ENCODE results near the gene CNTN1. TPM values are rescaled to one million over a fixed set of nuclear protein-coding genes. Genes with fewer than 3 reads are reported as not detected.

Gene CNTN1
- total RNA-seq, 1 experiment from 2014 or later: 3.0 TPM

GRCh38 chr12:41014643-41015020 lies 322.4 kb downstream of the CNTN1 start:
- Histone ChIP-seq H3K4me2 (ENCODE audit: low read length) (no peak overlapping the region), H3K9me3 (ENCODE audit: control insufficient read depth in 1 of 2, insufficient read depth in 1 of 2, low read depth in 1 of 2, low read length in 2 of 2) (no peaks in the 10 kb centered on the region), H3K4me1 (ENCODE audit: control insufficient read depth in 1 of 2, insufficient read depth in 2 of 2, low read length in 2 of 2) (no peaks in the 10 kb centered on the region), H3K79me2 (ENCODE audit: insufficient read depth, low read length) (no peaks in the 10 kb centered on the region), H3K27me3 (ENCODE audit: insufficient read depth, low read length) (no peaks in the 10 kb centered on the region), H3K9me2 (ENCODE audit: insufficient read depth) (no peaks in the 10 kb centered on the region; the same call in 1 of the 2 replicates), H3K4me3 (replicated peaks in 1 of 2; ENCODE audit: low read depth in 1 of 2, low read length in 2 of 2) (no peak overlapping the region), H2AFZ (ENCODE audit: low read depth, low read length, poor library complexity, severe bottlenecking) (no peak overlapping the region), H3K9ac (ENCODE audit: low read length) (no peak overlapping the region), H4K20me1 (ENCODE audit: insufficient read depth) (no peaks in the 10 kb centered on the region), H3K36me3 (ENCODE audit: control insufficient read depth in 1 of 2, insufficient read depth in 2 of 2, low read length in 2 of 2) (no peaks in the 10 kb centered on the region), H3K27ac (ENCODE audit: low read depth, low read length) (no peak overlapping the region)
- DNase-seq (ENCODE audit: low read depth, low spot score) (no peak), ATAC-seq (no peak)
- ChIA-PET RAD21 (ENCODE audit: low non-redundant PET in 1 of 2, low total read pairs in 2 of 2, uncharacterized antibody in 2 of 2, unreplicated experiment in 2 of 2) (no interaction called here), POLR2A (no interaction called here), CTCF (no interaction called here)
- no TSS peak for BruUV-seq (replicated peaks)
- intact Hi-C loops (cut with micrococcal nuclease): no loop called here
- no peak for TF ChIP-seq YY1 (IDR thresholded peaks at IDR 0.05; ENCODE audit: extremely low read depth, insufficient replicate concordance, low read depth, low read length)

GRCh38 chr12:41018010-41018409 lies 325.8 kb downstream of the CNTN1 start:
- BruUV-seq (replicated peaks): no TSS peak

More at GRCh38 chr12:41018010-41018409, 325.8 kb downstream of the CNTN1 start:
- no peaks in the 10 kb centered on the region for H3K9me3 ChIP-seq (ENCODE audit: control insufficient read depth in 1 of 2, insufficient read depth in 1 of 2, low read depth in 1 of 2, low read length in 2 of 2)
- no peaks in the 10 kb centered on the region for H3K36me3 ChIP-seq (ENCODE audit: control insufficient read depth in 1 of 2, insufficient read depth in 2 of 2, low read length in 2 of 2)
- no peaks in the 10 kb centered on the region for H3K4me1 ChIP-seq (ENCODE audit: control insufficient read depth in 1 of 2, insufficient read depth in 2 of 2, low read length in 2 of 2)
- CTCF ChIA-PET: no interaction called here
- no peak for ATAC-seq
- DNase-seq (ENCODE audit: low read depth, low spot score): no peak
- H3K9ac ChIP-seq (ENCODE audit: low read length): no peak overlapping the region
- H3K27me3 ChIP-seq (ENCODE audit: insufficient read depth, low read length): no peaks in the 10 kb centered on the region
- POLR2A ChIA-PET: no interaction called here
- RAD21 ChIA-PET (ENCODE audit: low non-redundant PET in 1 of 2, low total read pairs in 2 of 2, uncharacterized antibody in 2 of 2, unreplicated experiment in 2 of 2): no interaction called here
- H2AFZ ChIP-seq (ENCODE audit: low read depth, low read length, poor library complexity, severe bottlenecking): no peak overlapping the region
- intact Hi-C loops (cut with micrococcal nuclease): no loop called here
- no peak for TF ChIP-seq ZFX (IDR thresholded peaks at IDR 0.05)
- TF ChIP-seq EZH2 (IDR thresholded peaks at IDR 0.05): no peak
- no peak for TF ChIP-seq CTCF (IDR thresholded peaks at IDR 0.05 in 2 of 3, conservative IDR thresholded peaks at IDR 0.05 in 1 of 3; ENCODE audit: borderline replicate concordance in 1 of 3, insufficient read depth in 1 of 3, low read depth in 2 of 3, low read length in 2 of 3)
- no peak for TF ChIP-seq TCF7L2 (IDR thresholded peaks at IDR 0.05; ENCODE audit: borderline replicate concordance, extremely low read depth, insufficient read depth, insufficient read length)
- TF ChIP-seq ZNF274 (IDR thresholded peaks at IDR 0.05; ENCODE audit: low read depth, low read length): no peak
- TF ChIP-seq POLR2AphosphoS5 (IDR thresholded peaks at IDR 0.05; ENCODE audit: low read depth, low read length): no peak
- TF ChIP-seq EGR1 (IDR thresholded peaks at IDR 0.05; ENCODE audit: low read depth): no peak
- TF ChIP-seq MAX (IDR thresholded peaks at IDR 0.05): no peak
- no peak for TF ChIP-seq EZH2phosphoT487 (IDR thresholded peaks at IDR 0.05; ENCODE audit: borderline replicate concordance)
- no peak for TF ChIP-seq POLR2A (IDR thresholded peaks at IDR 0.05; ENCODE audit: borderline replicate concordance, extremely low read depth, insufficient read depth, insufficient read length)
- TF ChIP-seq ATF3 (IDR thresholded peaks at IDR 0.05): no peak
- no peak for TF ChIP-seq ZBTB33 (IDR thresholded peaks at IDR 0.05; ENCODE audit: extremely low read depth, insufficient replicate concordance, low read length)
- no peak overlapping the region for H3K4me2 ChIP-seq (ENCODE audit: low read length)
- H3K9me2 ChIP-seq (ENCODE audit: insufficient read depth): peaks cover 4% of the 10 kb centered on the region; the same call in 1 of the 2 replicates
- H3K79me2 ChIP-seq (ENCODE audit: insufficient read depth, low read length): no peaks in the 10 kb centered on the region
- no peak overlapping the region for H3K4me3 ChIP-seq (replicated peaks in 1 of 2; ENCODE audit: low read depth in 1 of 2, low read length in 2 of 2)
- H4K20me1 ChIP-seq (ENCODE audit: insufficient read depth): no peaks in the 10 kb centered on the region
- no peak overlapping the region for H3K27ac ChIP-seq (ENCODE audit: low read depth, low read length)

Data from HCT116 (cell line).